ENCODE results near the gene ABCG1.

The ABCG1 gene

DNA sequence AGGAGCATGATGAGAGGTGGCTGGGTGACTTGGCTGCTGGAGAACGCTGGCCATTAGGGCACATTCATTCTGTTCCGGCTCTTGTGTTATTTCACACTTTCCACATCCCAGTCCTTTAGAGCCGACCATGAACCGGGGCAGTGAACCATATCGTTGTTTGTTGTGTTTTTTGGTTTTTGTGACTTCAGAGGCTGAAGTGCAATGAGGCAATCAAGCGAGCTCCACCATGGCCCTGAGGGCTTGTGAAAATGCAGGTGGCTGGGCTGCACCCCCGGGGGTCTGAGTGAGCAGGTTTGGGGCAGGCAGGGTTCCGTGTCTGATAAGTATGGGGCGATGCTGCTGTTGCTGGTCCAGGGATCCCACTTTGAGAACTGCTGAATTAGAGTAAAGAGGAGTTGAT is 23.7 kb downstream of the ABCG1 start:
- H3K27ac ChIP-seq = no peak overlapping the region
- TF ChIP-seq, protein P1, sequence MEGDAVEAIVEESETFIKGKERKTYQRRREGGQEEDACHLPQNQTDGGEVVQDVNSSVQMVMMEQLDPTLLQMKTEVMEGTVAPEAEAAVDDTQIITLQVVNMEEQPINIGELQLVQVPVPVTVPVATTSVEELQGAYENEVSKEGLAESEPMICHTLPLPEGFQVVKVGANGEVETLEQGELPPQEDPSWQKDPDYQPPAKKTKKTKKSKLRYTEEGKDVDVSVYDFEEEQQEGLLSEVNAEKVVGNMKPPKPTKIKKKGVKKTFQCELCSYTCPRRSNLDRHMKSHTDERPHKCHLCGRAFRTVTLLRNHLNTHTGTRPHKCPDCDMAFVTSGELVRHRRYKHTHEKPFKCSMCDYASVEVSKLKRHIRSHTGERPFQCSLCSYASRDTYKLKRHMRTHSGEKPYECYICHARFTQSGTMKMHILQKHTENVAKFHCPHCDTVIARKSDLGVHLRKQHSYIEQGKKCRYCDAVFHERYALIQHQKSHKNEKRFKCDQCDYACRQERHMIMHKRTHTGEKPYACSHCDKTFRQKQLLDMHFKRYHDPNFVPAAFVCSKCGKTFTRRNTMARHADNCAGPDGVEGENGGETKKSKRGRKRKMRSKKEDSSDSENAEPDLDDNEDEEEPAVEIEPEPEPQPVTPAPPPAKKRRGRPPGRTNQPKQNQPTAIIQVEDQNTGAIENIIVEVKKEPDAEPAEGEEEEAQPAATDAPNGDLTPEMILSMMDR (IDR thresholded peaks at IDR 0.05) = no peak

DNA sequence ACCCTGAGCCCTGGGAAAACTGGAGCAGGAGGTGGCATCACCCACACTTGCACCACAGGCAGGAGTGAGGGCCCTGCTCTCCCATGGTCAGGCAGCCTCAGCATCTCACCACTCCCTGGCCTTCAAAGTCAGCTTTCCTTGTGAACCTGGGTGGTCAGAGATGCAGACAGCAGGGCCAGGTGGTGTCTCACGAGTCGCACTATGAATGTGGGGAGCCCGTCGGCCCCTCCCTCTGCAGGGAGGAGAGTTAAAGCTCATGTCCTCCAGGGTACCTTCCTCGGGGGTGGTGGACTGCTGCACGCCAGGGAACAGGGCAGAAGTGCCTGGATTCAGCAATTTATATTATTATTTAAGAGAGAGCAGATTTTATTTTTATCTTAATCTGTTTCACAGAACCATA is 24.1 kb downstream of the ABCG1 start:
- H3K27ac ChIP-seq = no peak overlapping the region
- TF ChIP-seq, protein P1 (IDR thresholded peaks at IDR 0.05) = no peak
- no peak for TF ChIP-seq ZFX (IDR thresholded peaks at IDR 0.05; ENCODE audit: borderline replicate concordance)

DNA sequence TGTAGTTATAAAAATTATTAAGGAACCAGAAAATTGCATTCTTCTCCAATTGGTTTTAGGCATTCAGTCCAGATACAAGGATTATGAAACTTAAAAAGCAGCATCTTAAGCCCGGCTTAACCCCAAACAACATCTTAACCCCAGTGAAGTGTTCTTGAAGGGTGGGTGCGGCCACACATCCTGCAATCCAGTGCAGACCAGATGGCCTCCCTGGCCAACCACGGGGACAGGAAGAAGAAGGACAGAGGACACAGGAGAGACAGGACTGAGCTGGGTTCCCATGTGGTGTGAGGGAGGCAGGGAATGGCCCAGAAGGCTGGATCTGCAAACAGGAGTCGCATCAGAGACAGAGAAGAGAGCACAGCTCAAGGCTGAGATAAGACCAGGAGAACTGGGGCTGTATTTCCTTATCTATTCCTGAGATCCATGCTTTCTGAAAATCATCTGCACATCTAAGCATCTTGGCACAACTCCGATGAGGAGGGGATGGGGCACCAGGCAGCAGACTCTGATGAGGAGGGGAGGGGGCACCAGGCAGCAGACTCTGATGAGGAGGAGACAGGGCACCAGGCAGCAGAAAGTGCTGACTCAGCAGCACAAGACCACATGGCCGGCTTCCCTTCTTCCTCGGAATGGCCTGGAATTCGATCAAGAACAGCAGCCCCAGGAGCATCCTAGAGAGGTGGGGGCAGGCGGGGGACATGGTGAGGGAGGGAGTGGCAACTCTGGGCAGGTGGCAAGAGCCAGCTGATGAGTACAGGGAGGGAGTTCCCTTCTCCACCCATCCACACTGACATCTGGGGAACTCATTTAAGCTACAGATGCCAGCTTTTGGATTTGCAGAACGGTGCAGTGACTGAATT is 26.6 kb downstream of the ABCG1 start:
- no peak for TF ChIP-seq ZFX (IDR thresholded peaks at IDR 0.05; ENCODE audit: borderline replicate concordance)
- TF ChIP-seq, protein P1 (IDR thresholded peaks at IDR 0.05) = no peak

DNA sequence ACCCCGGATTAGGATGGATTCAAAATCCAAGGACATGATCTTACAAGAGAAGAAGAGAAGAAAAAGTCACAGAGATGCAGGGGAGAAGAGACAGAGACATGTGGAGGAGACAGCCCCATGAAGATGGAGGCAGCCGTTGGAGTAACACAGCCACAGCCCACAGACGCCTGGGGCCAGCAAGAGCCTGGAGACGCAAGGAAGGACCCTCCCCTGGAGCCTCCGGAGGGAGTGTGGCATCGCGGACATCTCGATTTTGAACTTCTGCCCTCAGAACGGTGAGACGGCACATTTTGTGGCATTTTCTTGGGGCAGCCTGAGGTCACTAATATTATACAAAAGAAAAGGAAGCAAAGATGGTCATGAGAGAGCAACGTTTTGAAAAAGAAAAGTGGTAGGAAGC is 28.8 kb downstream of the ABCG1 start:
- TF ChIP-seq, protein P1 (IDR thresholded peaks at IDR 0.05) = no peak
- no peak for TF ChIP-seq ZFX (IDR thresholded peaks at IDR 0.05; ENCODE audit: borderline replicate concordance)
- no peak overlapping the region for H3K27ac ChIP-seq

More for the DNA sequence above, 26.6 kb downstream of the ABCG1 start:
- H3K27ac ChIP-seq = no peak overlapping the region

DNA sequence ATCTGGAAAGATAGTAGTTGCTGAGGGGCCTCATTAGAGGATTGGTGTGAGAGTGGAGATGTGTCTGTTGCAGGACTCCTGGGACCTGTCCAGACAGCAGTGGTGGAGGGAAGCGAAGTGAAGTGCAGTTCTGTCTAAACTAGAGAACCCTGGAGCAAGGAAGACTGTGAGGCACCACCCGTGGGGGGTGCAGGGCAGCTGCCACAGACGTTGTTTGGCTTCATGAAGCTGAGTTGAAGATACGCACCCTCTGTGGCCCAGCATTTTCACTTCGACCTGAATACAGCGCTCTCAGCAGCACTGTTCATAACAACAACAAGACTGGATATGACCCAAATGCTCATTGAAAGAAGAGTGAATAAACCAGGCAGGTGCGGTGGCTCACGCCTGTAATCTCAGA is 29.3 kb downstream of the ABCG1 start:
- TF ChIP-seq, protein P1 (IDR thresholded peaks at IDR 0.05) = no peak
- no peak for TF ChIP-seq ZFX (IDR thresholded peaks at IDR 0.05; ENCODE audit: borderline replicate concordance)
- H3K27ac ChIP-seq = no peak overlapping the region

DNA sequence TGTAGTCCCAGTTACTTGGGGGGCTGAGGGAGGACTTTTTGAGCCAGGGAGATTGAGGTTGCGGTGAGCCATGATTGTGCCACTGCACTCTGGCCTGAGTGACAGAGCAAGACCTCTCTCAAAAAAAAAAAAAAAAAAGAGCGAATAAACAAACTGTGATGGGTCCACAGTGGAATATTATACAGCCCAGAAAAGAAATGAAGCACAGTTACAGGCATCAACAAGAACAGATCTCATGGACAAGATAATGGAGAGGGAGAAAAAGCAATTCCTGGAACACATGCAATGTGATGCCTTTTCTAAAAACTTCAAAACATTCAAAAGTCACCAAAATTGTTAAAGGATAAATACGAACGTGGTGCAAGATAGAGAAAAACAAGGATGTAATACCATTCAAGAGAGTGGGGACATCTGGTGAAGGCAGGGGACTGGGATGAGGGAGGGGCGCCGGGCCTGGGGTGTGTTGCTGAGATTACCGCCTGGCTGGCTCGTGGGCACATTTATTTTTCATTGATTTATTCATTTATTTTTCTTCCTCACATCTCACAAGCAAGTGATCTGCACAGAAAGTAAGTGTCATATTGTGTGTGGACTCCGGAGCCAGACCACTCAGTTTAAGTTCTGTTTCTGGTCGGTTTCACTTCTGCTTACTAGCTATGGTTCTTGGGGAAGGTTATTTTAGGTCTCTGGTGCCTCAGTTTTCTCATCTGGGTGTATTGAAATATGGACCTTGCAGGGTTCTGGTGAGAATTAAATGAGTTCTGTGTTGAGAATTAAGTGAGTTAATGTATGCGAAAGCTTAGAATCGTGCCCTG is 30.1 kb downstream of the ABCG1 start:
- no peak overlapping the region for H3K27ac ChIP-seq
- no peak for TF ChIP-seq ZFX (IDR thresholded peaks at IDR 0.05; ENCODE audit: borderline replicate concordance)
- TF ChIP-seq, protein P1 (IDR thresholded peaks at IDR 0.05) = no peak
